Aorta (tissue), 5 donors: Measurements from ENCODE around the gene CPNE7. TPM values are rescaled to one million over a fixed set of nuclear protein-coding genes. Genes with fewer than 3 reads are reported as not detected.
"Not testable (repeated sequence)": the region's sequence is repeated elsewhere in the genome, so short reads cannot be mapped to it uniquely, and the experiment has no call there.

ENCODE experiments used
- ATAC-seq: fragments of 200-7000 bp; cut with Tn5 transposase; one replicate; pipeline ENCODE4 v1.9.1; 2022; ENCODE audit warnings: moderate library complexity; ENCODE audit not compliant: low FRiP score
- DNase-seq, 2 donors: peaks; one replicate each; pipeline ENCODE4 v3.0.0-alpha.2; 2020
- H3K27ac ChIP-seq, 2 donors: one replicate each; pipeline ENCODE4 v1.5.1; 2013; ENCODE audit warnings: low read length in 2 of 2, mild to moderate bottlenecking in 2 of 2, moderate library complexity in 2 of 2, control low read depth in 1 of 2, inconsistent platforms in 1 of 2, low read depth in 1 of 2
- H3K27me3 ChIP-seq, 2 donors: one replicate each; pipeline ENCODE4 v1.6.1; 2013; ENCODE audit warnings: control low read depth in 1 of 2, low read length in 1 of 2, mild to moderate bottlenecking in 1 of 2, moderate library complexity in 1 of 2; ENCODE audit not compliant: insufficient read depth in 2 of 2, control insufficient read depth in 1 of 2
- H3K36me3 ChIP-seq, 2 donors: one replicate each; pipeline ENCODE4 v1.6.1; 2013; ENCODE audit warnings: control low read depth in 1 of 2, low read length in 1 of 2, mild to moderate bottlenecking in 1 of 2; ENCODE audit not compliant: insufficient read depth in 2 of 2, control insufficient read depth in 1 of 2
- H3K4me1 ChIP-seq, 2 donors: one replicate each; pipeline ENCODE4 v1.6.1; 2013; ENCODE audit warnings: low read length in 2 of 2, control low read depth in 1 of 2, mild to moderate bottlenecking in 1 of 2, moderate library complexity in 1 of 2; ENCODE audit not compliant: insufficient read depth in 2 of 2, control insufficient read depth in 1 of 2
- H3K4me3 ChIP-seq, 2 donors: one replicate each; pipeline ENCODE4 v1.5.1; 2013; ENCODE audit warnings: low read length in 2 of 2, control low read depth in 1 of 2, mild to moderate bottlenecking in 1 of 2
- H3K9me3 ChIP-seq: one replicate; pipeline ENCODE4 v1.6.1; 2013; ENCODE audit warnings: mild to moderate bottlenecking, low read length; ENCODE audit not compliant: control insufficient read depth
- WGBS, 2 donors: extraction: QIAGEN DNeasy Blood & Tissue Kit; methylation state at CpG; one replicate each; pipeline ENCODE4 v1.1.7; 2013; 5-methylcytosine and 5-hydroxymethylcytosine counted together
- intact Hi-C, 2 donors: fragments of 100-400 bp; cut with DNase I; formaldehyde crosslinking; loops; one replicate each; pipeline versions ENCODE4 v1.14.2 to v1.15.0; 2022
- polyA plus RNA-seq, 2 donors: library from polyadenylated mRNA; stranded (reverse); fragments of 200-250 nt; gene quantifications; one replicate each; pipeline ENCODE4 v1.2.3, GENCODE V29; 2013
- total RNA-seq, 2 donors: library from RNA; stranded (reverse); fragmentation: NEBNext Ultra II Directional; extraction: Animal tissue kit (Norgen Biotek cat#: 25700); gene quantifications; one replicate each; pipeline ENCODE4 v1.2.1, GENCODE V29; 2021
- donor health status: healthy with polysubstance abuse.
- donor health status: Bipolar disorder and iron deficiency.
- donor health status: DM: no; HTN: no; CAD: no.
- donor health status: DM: no; HTN: no; CAD: no.
- donor health status: DM: yes; HTN: yes; CAD: no.

Gene CPNE7
- total and polyA plus RNA-seq, 4 donors = 0.13 to 0.69 (median 0.39) TPM

DNA sequence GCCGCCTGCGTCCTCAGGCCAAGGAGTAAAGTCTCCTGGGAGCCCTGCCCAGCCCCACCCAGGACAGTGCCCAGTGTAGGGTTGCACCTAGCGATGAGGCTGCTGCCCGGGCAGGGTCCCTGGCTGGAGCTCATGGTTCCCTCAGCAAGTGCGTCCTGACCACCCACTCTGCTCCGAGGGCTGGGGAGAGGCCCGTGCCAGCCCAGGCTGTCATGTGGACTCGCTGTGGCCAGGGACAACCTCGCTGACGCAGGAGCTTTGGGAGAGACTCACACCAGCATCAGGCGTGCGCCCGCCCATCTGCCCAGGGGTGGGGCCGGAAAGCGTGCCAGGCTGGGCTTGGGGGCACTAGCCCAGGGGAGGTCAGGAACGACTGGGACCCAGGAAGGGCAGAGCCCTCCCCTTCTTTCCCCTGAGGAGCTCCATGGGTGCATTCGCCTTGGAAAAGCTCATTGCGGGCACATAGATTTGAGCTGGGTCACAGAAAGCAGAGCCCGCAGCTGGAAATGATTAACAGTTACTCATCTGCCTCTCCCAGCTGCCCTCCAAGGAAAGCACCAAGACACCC, 57.6 kb downstream of the CPNE7 start:
- DNase-seq = no peak
- no peaks in the 10 kb centered on the region for H3K36me3 ChIP-seq
- no peaks in the 10 kb centered on the region for H3K9me3 ChIP-seq
- no peak overlapping the region for H3K27ac ChIP-seq
- intact Hi-C loops = no loop called here
- no peak overlapping the region for H3K4me3 ChIP-seq
- ATAC-seq = no peak
- H3K4me1 ChIP-seq = no peaks in the 10 kb centered on the region
- H3K27me3 ChIP-seq = no peaks in the 10 kb centered on the region
- WGBS, 2 donors = 61 to 73% methylated on average over 19 of the region's 19 CpGs

DNA sequence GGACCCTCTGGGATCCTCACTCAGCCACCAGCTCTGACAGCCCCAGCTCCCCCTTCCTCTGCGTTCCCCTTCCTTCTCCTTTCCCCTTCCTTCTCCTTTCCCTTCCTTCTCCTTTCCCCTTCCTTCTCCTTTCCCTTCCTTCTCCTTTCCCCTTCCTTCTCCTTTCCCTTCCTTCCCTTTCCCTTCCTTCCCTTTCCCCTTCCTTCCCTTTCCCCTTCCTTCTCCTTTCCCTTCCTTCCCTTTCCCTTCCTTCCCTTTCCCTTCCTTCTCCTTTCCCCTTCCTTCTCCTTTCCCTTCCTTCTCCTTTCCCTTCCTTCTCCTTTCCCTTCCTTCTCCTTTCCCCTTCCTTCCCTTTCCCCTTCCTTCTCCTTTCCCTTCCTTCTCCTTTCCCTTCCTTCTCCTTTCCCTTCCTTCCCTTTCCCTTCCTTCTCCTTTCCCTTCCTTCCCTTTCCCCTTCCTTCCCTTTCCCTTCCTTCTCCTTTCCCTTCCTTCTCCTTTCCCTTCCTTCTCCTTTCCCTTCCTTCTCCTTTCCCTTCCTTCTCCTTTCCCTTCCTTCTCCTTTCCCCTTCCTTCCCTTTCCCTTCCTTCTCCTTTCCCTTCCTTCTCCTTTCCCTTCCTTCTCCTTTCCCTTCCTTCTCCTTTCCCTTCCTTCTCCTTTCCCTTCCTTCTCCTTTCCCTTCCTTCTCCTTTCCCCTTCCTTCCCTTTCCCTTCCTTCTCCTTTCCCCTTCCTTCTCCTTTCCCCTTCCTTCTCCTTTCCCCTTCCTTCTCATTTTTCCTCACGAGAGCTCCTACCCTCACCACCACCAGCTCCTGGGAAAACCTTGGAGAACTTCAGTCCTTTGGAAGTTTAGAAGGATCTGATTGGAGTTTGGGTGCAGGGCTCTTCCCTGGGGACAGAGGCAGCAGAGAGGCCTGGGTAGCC, 59.2 kb downstream of the CPNE7 start:
- H3K27me3 ChIP-seq, H3K4me3 ChIP-seq, intact Hi-C loops, DNase-seq, H3K27ac ChIP-seq, ATAC-seq, H3K4me1 ChIP-seq, H3K9me3 ChIP-seq, H3K36me3 ChIP-seq: not testable (repeated sequence)
- WGBS, 2 donors = 56% methylated on average over 2 of the region's 2 CpGs

DNA sequence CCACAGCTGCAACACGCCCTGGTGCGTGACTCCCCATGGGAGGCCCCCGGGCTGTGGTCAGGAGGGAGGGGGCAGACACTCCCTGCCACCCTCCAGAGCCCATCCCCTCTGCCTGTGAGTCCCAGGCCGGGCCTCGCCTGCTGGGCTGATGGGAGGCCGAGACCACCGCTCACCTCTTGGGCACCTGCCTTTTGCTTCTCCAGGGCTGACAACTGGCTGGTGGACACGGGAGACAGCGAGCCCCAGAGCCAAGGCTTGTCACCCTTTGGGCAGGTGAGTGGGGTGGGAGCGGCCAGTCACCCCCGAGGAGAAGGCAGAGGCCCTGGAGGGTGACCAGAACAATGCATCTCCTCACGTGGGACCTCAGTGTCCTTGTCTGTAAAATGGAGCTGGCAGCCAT, 61.1 kb downstream of the CPNE7 start:
- intact Hi-C loops = no loop called here
- 81 to 83% methylated on average over 12 of the region's 12 CpGs for WGBS, 2 donors
- H3K4me1 ChIP-seq = no peaks in the 10 kb centered on the region
- H3K36me3 ChIP-seq = no peaks in the 10 kb centered on the region
- H3K9me3 ChIP-seq = no peaks in the 10 kb centered on the region
- H3K4me3 ChIP-seq = no peak overlapping the region
- H3K27ac ChIP-seq = no peak overlapping the region
- no peak for DNase-seq
- H3K27me3 ChIP-seq = no peaks in the 10 kb centered on the region
- no peak for ATAC-seq

DNA sequence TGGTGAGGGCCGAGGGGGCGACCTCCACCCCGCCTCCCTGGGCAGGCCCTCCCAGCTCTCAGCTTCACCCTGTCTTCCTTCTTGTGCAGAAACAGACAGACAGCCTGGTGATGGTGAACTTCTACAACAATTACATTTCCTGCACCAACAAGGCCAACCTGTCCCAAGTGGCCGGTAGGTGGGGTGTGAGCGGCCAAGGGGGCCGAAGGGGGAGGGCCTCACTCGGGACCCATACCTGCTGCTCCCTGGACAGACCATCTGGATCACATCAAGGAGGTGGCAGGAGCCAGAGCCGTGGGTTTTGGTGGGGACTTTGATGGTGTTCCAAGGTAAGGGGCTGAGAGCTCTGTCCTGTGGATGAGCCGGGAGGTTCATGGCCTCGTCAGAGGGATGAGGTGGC, 61.8 kb downstream of the CPNE7 start:
- H3K27me3 ChIP-seq = no peaks in the 10 kb centered on the region
- DNase-seq (no peak), ATAC-seq (no peak)
- H3K4me3 ChIP-seq = no peak overlapping the region
- H3K9me3 ChIP-seq = no peaks in the 10 kb centered on the region
- WGBS, 2 donors = 56 to 62% methylated on average over 10 of the region's 10 CpGs
- intact Hi-C loops = no loop called here
- no peak overlapping the region for H3K27ac ChIP-seq
- no peaks in the 10 kb centered on the region for H3K4me1 ChIP-seq
- no peaks in the 10 kb centered on the region for H3K36me3 ChIP-seq

DNA sequence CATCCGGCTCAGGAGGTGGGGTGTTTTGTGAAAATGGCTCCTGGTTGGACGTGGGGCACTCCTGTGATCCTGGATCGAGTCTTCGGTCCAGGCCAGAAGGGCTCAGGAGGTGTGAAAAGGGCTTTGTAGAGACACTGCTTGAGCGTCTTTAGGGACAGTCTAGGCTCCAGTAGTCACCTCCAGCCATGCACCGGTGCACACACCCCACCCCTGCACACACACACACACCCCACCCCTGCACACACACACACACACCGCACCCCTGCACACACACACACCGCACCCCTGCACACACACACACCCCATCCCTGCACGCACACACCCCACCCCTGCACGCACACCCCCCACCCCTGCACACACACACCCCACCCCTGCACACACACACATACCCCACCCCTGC, 62.9 kb downstream of the CPNE7 start:
- intact Hi-C loops = no loop called here
- no peak overlapping the region for H3K27ac ChIP-seq
- H3K4me1 ChIP-seq = no peaks in the 10 kb centered on the region
- no peaks in the 10 kb centered on the region for H3K9me3 ChIP-seq
- WGBS, 2 donors = 62 to 77% methylated on average over 7 to 10 of the region's 10 CpGs
- DNase-seq (no peak), ATAC-seq (no peak)
- no peaks in the 10 kb centered on the region for H3K27me3 ChIP-seq
- no peaks in the 10 kb centered on the region for H3K36me3 ChIP-seq
- H3K4me3 ChIP-seq = no peak overlapping the region

DNA sequence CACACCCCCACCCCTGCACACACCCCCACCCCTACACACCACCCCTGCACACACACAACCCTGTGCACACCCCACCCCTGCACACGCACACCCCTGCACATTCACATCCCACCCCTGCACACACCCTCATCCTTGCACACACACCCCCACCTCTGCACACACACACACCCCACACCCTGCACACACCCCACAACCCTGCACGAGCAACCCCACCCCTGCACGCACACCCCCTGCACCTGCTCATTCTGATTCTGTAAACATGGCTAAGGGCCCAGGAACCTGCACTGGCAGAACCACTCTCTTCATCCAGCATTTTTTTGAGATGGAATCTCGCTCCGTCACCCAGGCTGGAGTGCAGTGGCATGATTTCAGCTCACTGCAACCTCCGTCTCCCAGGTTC, 63.8 kb downstream of the CPNE7 start:
- no peaks in the 10 kb centered on the region for H3K27me3 ChIP-seq
- 85 to 88% methylated on average over 6 of the region's 6 CpGs for WGBS, 2 donors
- H3K9me3 ChIP-seq = no peaks in the 10 kb centered on the region
- ATAC-seq = no peak
- no peaks in the 10 kb centered on the region for H3K4me1 ChIP-seq
- no peak overlapping the region for H3K4me3 ChIP-seq
- no peak overlapping the region for H3K27ac ChIP-seq
- no peak for DNase-seq
- intact Hi-C loops = no loop called here
- no peaks in the 10 kb centered on the region for H3K36me3 ChIP-seq

DNA sequence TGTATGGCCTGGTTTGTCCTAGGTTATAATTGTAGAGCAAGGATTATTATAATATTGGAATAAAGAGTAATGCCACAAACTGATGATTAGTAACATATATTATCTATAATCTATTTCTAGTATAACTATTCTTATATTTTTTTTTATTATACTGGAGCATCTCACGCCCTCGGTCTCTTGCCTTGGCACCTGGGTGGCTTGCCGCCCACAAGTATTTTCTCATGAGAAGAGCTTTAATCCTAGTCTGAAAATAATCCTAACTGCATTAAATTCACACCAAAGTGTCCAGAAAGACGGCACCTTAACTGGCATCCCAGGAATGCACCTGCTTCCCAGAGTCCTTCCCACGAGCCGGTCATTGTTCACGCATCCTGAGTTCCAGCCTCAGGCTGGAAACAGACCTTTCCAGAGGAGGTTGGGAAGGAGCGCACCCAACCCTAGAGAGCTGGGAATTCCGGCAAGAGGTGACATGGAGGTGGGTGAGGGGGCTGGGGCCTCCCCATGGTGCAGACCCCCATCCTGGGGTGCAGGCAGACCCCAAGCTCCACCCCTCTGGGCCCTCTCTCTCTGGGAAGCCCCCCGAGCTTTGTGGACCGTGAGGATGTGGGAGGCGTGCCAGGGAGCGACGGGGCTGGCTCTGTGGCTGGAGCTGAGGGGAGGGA, 66.0 kb downstream of the CPNE7 start:
- Histone ChIP-seq H3K4me1 (no peaks in the 10 kb centered on the region), H3K27ac (no peak overlapping the region), H3K36me3 (peaks cover 0 to 5% of the 10 kb centered on the region in 2 donors), H3K27me3 (no peaks in the 10 kb centered on the region), H3K9me3 (no peaks in the 10 kb centered on the region), H3K4me3 (no peak overlapping the region)
- WGBS, 2 donors = 27 to 45% methylated on average over 14 of the region's 14 CpGs
- intact Hi-C loops = loop anchor here in 1 of 2 donors (10.0 kb wide), 1 partner anchor 407 kb away; no protein-coding TSS in a partner anchor
- no peak for ATAC-seq
- DNase-seq = no peak

DNA sequence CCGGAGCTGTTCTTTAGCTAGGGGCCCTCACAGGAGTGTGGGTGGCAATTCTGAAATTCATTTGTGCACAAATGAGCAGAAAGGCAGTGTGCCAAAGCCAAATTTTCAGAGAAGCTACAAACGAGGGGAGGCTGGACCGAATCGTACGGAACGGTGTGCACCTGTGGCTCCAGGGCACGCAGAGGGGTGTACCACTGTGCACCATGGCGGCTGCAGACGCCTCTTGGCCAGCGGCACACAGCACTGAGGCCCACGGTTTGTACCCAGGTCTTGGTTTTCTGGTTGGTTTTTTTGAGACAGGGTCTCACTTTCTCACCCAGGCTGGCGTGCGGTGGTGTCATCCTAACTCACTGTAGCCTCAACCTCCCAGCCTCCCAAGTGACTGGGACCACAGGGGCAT, 67.0 kb downstream of the CPNE7 start:
- DNase-seq (no peak), ATAC-seq (no peak)
- H3K36me3 ChIP-seq = peaks cover 0 to 8% of the 10 kb centered on the region in 2 donors
- intact Hi-C loops = loop anchor here in 1 of 2 donors (10.0 kb wide), 1 partner anchor 408 kb away; no protein-coding TSS in a partner anchor
- H3K4me1 ChIP-seq = no peaks in the 10 kb centered on the region
- H3K9me3 ChIP-seq = no peaks in the 10 kb centered on the region
- H3K27ac ChIP-seq = no peak overlapping the region
- no peak overlapping the region for H3K4me3 ChIP-seq
- WGBS, 2 donors = 77 to 84% methylated on average over 13 of the region's 13 CpGs
- no peaks in the 10 kb centered on the region for H3K27me3 ChIP-seq
